A549 treated with CpdA at 1 μM for 4 hours (cell line): ENCODE measurements around the gene KLHL12. TPM values are rescaled to one million over a fixed set of nuclear protein-coding genes. Genes with fewer than 3 reads are reported as not detected.

Experiments
- total RNA-seq: library from RNA; stranded (reverse); fragments of 200-300 nt; extraction: Qiagen RNA extraction; gene quantifications from 5 replicates; pipeline ENCODE4 v1.2.3, GENCODE V29; 2022; ENCODE audit warnings: low read depth

The KLHL12 gene
- 15.8 to 18.5 TPM (median 17.0 TPM) in 5 replicates for total RNA-seq

GRCh38 chr1:202926581-202927491 is at the start of gene KLHL12:
Gene KLHL12, minus strand, starts transcription at chr1:202927234. Its CDS starts 2,072 bp downstream, at chr1:202925162.

GRCh38 chr1:202957733-202958543 is 30.9 kb upstream of the KLHL12 start, which contains the start of gene ADIPOR1:
Gene ADIPOR1, minus strand, starts transcription at chr1:202958312. Its CDS starts 7,242 bp downstream, at chr1:202951070.

GRCh38 chr1:202888531-202889360 is 38.3 kb downstream of the KLHL12 start, which contains the start of gene RABIF:
Gene RABIF, minus strand, starts transcription at chr1:202889149. Its CDS starts 51 bp downstream, at chr1:202889098.

Other genes starting within 250 kb of the KLHL12 start
- 0.01 to 0.07 TPM (median 0.02 TPM) in 5 replicates for gene SYT2, start 216.8 kb downstream of the KLHL12 start, total RNA-seq
- gene KDM5B, start 118.8 kb downstream of the KLHL12 start, total RNA-seq: 16.0 to 18.4 TPM (median 16.8 TPM) in 5 replicates
- gene PCAT6, start 116.3 kb downstream of the KLHL12 start, total RNA-seq: 2.5 to 3.9 TPM (median 3.6 TPM) in 5 replicates
- 13.3 to 15.8 TPM (median 14.7 TPM) in 5 replicates for gene RABIF, start 38.1 kb downstream of the KLHL12 start, total RNA-seq
- 60.5 to 70.1 TPM (median 66.6 TPM) in 5 replicates for gene ADIPOR1, start 31.1 kb upstream of the KLHL12 start, total RNA-seq
- gene CYB5R1, start 40.0 kb upstream of the KLHL12 start, total RNA-seq: 20.5 to 24.0 TPM (median 22.3 TPM) in 5 replicates
- 46.3 to 53.9 TPM (median 52.6 TPM) in 5 replicates for gene TMEM183A, start 80.1 kb upstream of the KLHL12 start, total RNA-seq
- gene PPFIA4, start 99.3 kb upstream of the KLHL12 start, total RNA-seq: 0.25 to 1.1 TPM (median 0.34 TPM) in 5 replicates
- not detected in 5 replicates for gene MYOG, start 158.8 kb upstream of the KLHL12 start, total RNA-seq
- gene ADORA1, start 200.5 kb upstream of the KLHL12 start, total RNA-seq: 0.80 to 1.3 TPM (median 1.2 TPM) in 5 replicates
- gene MYBPH, start 248.6 kb upstream of the KLHL12 start, total RNA-seq: not detected in 5 replicates